Panc1 (cell line): ENCODE results near the gene CLUH. TPM values are rescaled to one million over a fixed set of nuclear protein-coding genes. Genes with fewer than 3 reads are reported as not detected.

Source experiments
- ATAC-seq: fragments of 200-7000 bp; cut with Tn5 transposase; 2 replicates; pipeline ENCODE4 v1.9.1; 2020; ENCODE audit warnings: mild to moderate bottlenecking, moderate library complexity
- BruUV-seq: library from RNA; stranded (reverse); fragments of 400-500 nt; replicated peaks from 2 replicates; lab custom pipeline; 2021; lab: Mats Ljungman, UMichigan
- CTCF ChIA-PET: fragments of 300-600 bp; sonication (Branson Sonifier 250); formaldehyde crosslinking; loops from one replicate; lab custom pipeline; 2022; ENCODE audit warnings: antibody characterized with exemption; lab: Charles Lee
- POLR2A ChIA-PET: fragments of 300-600 bp; sonication (Branson Sonifier 250); formaldehyde crosslinking; loops from one replicate; lab custom pipeline; 2022; ENCODE audit warnings: antibody characterized with exemption; lab: Charles Lee
- DNase-seq: peaks from one replicate; pipeline ENCODE4 v3.0.0-alpha.2; 2010; ENCODE audit warnings: low read depth, low spot score
- H3K27ac ChIP-seq: 2 replicates; pipeline ENCODE4 v1.5.1; 2011; ENCODE audit warnings: mild to moderate bottlenecking, low read length, inconsistent platforms
- H3K27me3 ChIP-seq: fragments of 200-500 bp; sonication (Bioruptor generic); 2 replicates; pipeline ENCODE4 v1.6.0; 2014; ENCODE audit warnings: low read length, inconsistent platforms; ENCODE audit not compliant: control insufficient read depth, insufficient read depth
- H3K36me3 ChIP-seq: fragments of 200-500 bp; sonication (Bioruptor generic); 2 replicates; pipeline ENCODE4 v1.5.1; 2014; ENCODE audit warnings: inconsistent platforms, mild to moderate bottlenecking, low read length, moderate library complexity; ENCODE audit not compliant: control insufficient read depth, insufficient read depth
- H3K4me1 ChIP-seq: 2 replicates; pipeline ENCODE4 v1.5.1; 2011; ENCODE audit warnings: inconsistent platforms, mild to moderate bottlenecking, low read length, moderate library complexity; ENCODE audit not compliant: control insufficient read depth, insufficient read depth
- H3K4me3 ChIP-seq, 2 experiments: 2 replicates each; pipeline ENCODE4 v1.5.1; 2011 to 2012; ENCODE audit warnings: low read depth in 2 of 2, low read length in 2 of 2, mild to moderate bottlenecking in 2 of 2, inconsistent platforms in 1 of 2, moderate library complexity in 1 of 2
- H3K9me3 ChIP-seq: fragments of 200-500 bp; sonication (Bioruptor generic); 2 replicates; pipeline ENCODE4 v1.5.1; 2014; ENCODE audit warnings: low read depth, mild to moderate bottlenecking, inconsistent platforms, low read length, moderate library complexity; ENCODE audit not compliant: control insufficient read depth, insufficient read depth
- CTCF ChIP-seq: fragments of 450-650 bp; IDR thresholded peaks from 2 replicates; pipeline ENCODE4 v1.5.1; 2017; ENCODE audit warnings: mild to moderate bottlenecking
- POLR2AphosphoS5 ChIP-seq: IDR thresholded peaks from 2 replicates; pipeline ENCODE4 v1.6.1; 2012; ENCODE audit warnings: mild to moderate bottlenecking, low read depth, low read length, moderate library complexity
- REST ChIP-seq, 2 experiments: IDR thresholded peaks; 2 replicates each; pipeline ENCODE4 v1.6.1; 2011 to 2012; ENCODE audit warnings: low read depth in 2 of 2, control low read depth in 1 of 2, low read length in 1 of 2, mild to moderate bottlenecking in 1 of 2, moderate library complexity in 1 of 2; ENCODE audit not compliant: insufficient read depth in 1 of 2
- SIN3A ChIP-seq: IDR thresholded peaks from 2 replicates; pipeline ENCODE4 v1.6.1; 2012; ENCODE audit warnings: low read depth, mild to moderate bottlenecking, low read length, moderate library complexity, borderline replicate concordance; ENCODE audit not compliant: insufficient read depth
- TCF7L2 ChIP-seq: IDR thresholded peaks from 2 replicates; pipeline ENCODE4 v1.6.1; 2011; ENCODE audit warnings: mild to moderate bottlenecking, low read depth, low read length, inconsistent platforms
- in situ Hi-C: cut with HindIII; loops from 2 replicates; pipeline ENCODE4 v1.10.0; 2016; ENCODE audit warnings: low sequenced_read_pairs, low pct_unique_long_range_greater_than_20kb
- intact Hi-C: fragments of 100-400 bp; cut with micrococcal nuclease; formaldehyde crosslinking; loops from one replicate; pipeline ENCODE4 v1.10.0; 2022; ENCODE audit not compliant: unreplicated experiment
- total RNA-seq: library from RNA; stranded (reverse); gene quantifications from one replicate; pipeline ENCODE4 v1.2.1, GENCODE V29; 2021; ENCODE audit not compliant: unreplicated experiment

The CLUH gene
- total RNA-seq, 1 experiment from 2014 or later: 119 TPM

- ChIA-PET CTCF (no interaction called here), POLR2A (no interaction called here)
- no peak overlapping the region for H3K27ac ChIP-seq
- H3K4me1 ChIP-seq: peaks cover 11% of the 10 kb centered on the region
- no peak overlapping the region for H3K4me3 ChIP-seq
- H3K36me3 ChIP-seq: no peaks in the 10 kb centered on the region; the same call in 1 of the 2 replicates
- TF ChIP-seq REST (IDR thresholded peaks at IDR 0.05; ENCODE audit: insufficient read depth in 1 of 2, low read depth in 2 of 2, low read length in 1 of 2) (no peak), CTCF (no peak), POLR2AphosphoS5 (no peak), SIN3A (no peak), TCF7L2 (no peak)
- ATAC-seq (no peak), DNase-seq (no peak)
- no peaks in the 10 kb centered on the region for H3K9me3 ChIP-seq
- intact Hi-C loops: no loop called here
- BruUV-seq: no TSS peak
- H3K27me3 ChIP-seq: no peaks in the 10 kb centered on the region
- in situ Hi-C loops: no loop called here
These were observed 2.3 kb upstream of the CLUH start for GRCh38 chr17:2713881-2714280.

- ChIA-PET CTCF (interaction anchor here (0.7 kb wide), 1 partner anchor 301 kb away, joined by 13 read pairs; no protein-coding TSS in a partner anchor), POLR2A (interaction anchor here (0.6 kb wide), 1 partner anchor 228 kb away, joined by 3 read pairs; no protein-coding TSS in a partner anchor)
- Histone ChIP-seq H3K4me1 (peaks cover 24% of the 10 kb centered on the region), H3K4me3 (peak overlapping the region; percentile 69 to 82), H3K27me3 (no peaks in the 10 kb centered on the region), H3K36me3 (no peaks in the 10 kb centered on the region; the same call in 1 of the 2 replicates), H3K9me3 (no peaks in the 10 kb centered on the region), H3K27ac (peak overlapping the region; percentile 92)
- in situ Hi-C loops: no loop called here
- no peak for TF ChIP-seq REST (IDR thresholded peaks at IDR 0.05; ENCODE audit: insufficient read depth in 1 of 2, low read depth in 2 of 2, low read length in 1 of 2)
- no peak for TF ChIP-seq CTCF
- TF ChIP-seq POLR2AphosphoS5: no peak
- TF ChIP-seq SIN3A: no peak
- no peak for TF ChIP-seq TCF7L2
- DNase-seq: no peak
- intact Hi-C loops: no loop called here
- TSS peak; percentile 95 for BruUV-seq
- peak; percentile 9; the same call in 1 of the 2 replicates for ATAC-seq
These were observed 908 bp upstream of the CLUH start for GRCh38 chr17:2712300-2713043.
